ENCODE measurements around the gene ITPR3.

Gene ITPR3

DNA sequence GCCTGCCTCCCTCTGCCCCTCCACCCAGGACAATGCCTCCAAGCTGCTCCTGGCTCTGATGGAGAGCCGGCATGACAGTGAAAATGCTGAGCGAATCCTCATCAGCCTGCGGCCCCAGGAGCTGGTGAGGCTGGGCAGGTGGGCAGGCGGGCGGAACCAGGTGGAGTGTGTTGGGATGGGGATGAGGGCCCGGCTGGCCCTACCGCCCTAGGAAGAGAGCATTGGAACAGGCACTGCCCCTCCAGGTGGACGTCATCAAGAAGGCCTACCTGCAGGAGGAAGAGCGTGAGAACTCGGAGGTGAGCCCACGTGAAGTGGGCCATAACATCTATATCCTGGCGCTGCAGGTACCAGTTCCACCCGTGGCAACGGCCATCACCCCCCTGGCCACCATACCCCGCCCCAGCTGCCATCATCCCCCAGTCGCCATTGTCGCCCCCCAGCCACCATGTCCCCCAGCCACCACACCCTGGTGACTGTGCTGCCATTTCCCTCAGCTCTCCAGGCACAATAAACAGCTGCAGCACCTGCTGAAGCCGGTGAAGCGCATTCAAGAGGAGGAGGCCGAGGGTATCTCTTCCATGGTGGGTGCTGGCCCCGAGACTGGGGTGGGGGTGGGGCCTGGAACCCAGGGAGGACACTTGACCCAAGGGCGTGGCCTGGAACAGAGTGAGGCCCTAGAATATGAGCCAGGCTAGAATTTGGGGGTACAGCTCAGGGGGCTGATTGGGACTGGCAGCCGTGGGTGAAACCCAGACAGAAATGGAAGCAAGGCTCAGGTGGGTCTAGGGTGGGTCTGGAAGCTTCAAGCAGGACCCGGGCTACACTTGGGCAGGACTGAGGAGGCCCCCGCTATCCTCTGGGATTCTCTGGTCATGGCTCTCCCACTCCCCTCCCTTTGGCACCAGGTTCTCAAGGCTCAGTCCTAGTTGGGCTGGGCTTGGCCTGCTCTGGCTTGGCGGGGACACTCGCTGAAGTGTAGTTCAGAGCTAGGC is 66.2 kb downstream of the ITPR3 start:
- DNase-seq (ENCODE audit: low spot score), result no peak

GRCh38 chr6:33688006-33688405 is 66.9 kb downstream of the ITPR3 start:
- DNase-seq (ENCODE audit: low spot score), result no peak

GRCh38 chr6:33688451-33689147 is 67.5 kb downstream of the ITPR3 start:
- no peak for DNase-seq (ENCODE audit: low spot score)

DNA sequence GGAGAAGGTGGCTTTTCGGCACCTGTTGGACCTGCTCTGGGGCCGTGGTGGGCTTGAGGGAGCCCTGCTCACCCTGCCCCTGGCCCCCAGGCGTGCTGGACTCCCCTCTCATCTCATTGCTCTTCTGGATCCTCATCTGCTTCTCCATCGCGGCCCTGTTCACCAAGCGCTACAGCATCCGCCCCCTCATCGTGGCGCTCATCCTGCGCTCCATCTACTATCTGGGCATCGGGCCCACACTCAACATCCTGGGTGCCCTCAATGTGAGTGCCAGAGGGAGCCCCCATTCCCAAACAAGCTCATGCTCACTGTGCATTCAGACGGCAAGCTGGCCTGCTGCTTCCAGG is 68.0 kb downstream of the ITPR3 start:
- DNase-seq (ENCODE audit: low spot score), result no peak

DNA sequence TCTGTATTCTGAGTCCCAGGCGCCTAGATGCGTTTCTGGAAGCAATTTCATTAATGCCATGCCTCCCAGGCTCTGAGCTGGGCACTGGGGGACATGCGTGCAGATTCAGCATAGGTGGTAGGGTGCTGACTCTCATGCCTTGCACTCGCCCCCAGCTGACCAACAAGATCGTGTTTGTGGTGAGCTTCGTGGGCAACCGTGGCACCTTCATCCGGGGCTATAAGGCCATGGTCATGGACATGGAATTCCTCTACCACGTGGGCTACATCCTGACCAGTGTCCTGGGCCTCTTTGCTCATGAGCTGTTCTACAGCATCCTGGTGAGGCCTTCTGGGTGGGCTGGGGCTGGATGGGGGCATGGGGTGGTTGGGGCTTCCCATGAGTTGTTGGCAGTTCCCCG is 68.8 kb downstream of the ITPR3 start:
- no peak for DNase-seq (ENCODE audit: low spot score)

GRCh38 chr6:33690766-33691165 is 69.6 kb downstream of the ITPR3 start:
- DNase-seq (ENCODE audit: low spot score), result no peak

DNA sequence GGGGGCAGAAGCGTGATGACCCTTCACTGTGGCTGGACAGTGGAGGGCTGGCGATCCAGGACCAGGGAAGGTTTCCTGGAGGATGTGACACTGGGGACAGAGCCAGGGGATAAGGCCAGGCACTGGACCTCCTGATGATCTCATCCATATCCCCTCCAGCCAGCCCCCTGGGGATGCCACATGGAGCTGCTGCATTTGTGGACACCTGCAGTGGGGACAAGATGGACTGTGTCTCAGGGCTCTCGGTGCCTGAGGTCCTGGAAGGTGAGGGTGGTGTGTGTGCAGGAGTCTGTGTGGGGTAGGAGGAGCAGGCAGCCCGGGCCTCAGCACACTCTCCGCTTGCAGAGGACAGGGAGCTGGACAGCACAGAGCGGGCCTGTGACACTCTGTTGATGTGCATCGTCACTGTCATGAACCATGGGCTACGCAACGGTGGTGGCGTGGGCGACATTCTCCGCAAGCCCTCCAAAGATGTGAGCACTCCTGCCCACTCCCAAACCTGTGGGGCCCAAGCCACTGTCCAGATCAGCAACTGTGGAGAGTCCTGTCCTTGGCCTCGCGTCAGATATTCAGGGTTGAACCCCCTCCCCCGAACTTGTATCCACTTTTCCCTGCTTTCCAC is 70.4 kb downstream of the ITPR3 start:
- DNase-seq (ENCODE audit: low spot score), result no peak

GRCh38 chr6:33692078-33692759 is 71.1 kb downstream of the ITPR3 start:
- DNase-seq (ENCODE audit: low spot score), result peak; percentile 17

DNA sequence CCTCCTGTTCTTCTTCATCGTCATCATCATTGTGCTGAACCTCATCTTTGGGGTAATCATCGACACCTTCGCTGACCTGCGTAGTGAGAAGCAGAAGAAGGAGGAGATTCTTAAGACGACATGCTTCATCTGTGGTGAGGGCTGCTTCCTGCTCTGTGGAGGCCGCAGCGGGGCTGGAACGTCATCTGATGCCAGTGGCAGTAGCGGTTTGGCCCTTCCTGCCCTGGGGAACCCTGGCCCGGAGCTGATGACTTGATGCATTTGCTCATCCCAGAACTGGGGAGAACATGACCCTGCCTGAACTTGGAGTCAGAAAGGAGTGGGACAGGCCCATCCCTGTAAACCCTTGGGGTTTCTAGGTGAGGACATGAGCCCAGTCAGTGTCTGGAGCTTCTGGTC is 71.6 kb downstream of the ITPR3 start:
- peak; percentile 87 for DNase-seq (ENCODE audit: low spot score)

GRCh38 chr6:33693186-33694105 is 72.3 kb downstream of the ITPR3 start:
- no peak for DNase-seq (ENCODE audit: low spot score)

- DNase-seq (ENCODE audit: low spot score), result peak; percentile 72
Measured at GRCh38 chr6:33694401-33694931, 73.3 kb downstream of the ITPR3 start.

DNA sequence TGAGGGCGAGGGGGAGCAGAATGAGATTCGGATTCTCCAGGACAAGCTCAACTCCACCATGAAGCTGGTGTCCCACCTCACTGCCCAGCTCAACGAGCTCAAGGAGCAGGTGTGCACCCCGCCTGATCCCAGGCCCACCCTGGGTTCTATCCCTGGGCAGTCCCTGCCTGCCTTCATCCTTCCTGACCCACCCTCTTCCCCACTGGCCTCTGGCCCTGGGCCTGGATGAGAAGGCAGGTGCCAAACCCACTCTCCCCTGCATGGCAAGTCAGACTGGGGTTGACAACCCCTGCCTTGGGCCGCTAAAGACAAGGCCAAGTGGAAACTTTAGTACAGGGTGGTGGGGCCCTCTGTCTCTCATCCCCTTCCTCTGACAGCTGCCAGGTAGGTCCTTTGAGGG is 73.9 kb downstream of the ITPR3 start:
- no peak for DNase-seq (ENCODE audit: low spot score)

- peak; percentile 39 for DNase-seq (ENCODE audit: low spot score)
Measured at GRCh38 chr6:33695451-33695887, 74.3 kb downstream of the ITPR3 start.

GRCh38 chr6:33696076-33696475 is 75.0 kb downstream of the ITPR3 start:
- no peak for DNase-seq (ENCODE audit: low spot score)

GRCh38 chr6:33696548-33697518 is 75.7 kb downstream of the ITPR3 start:
- peak; percentile 44 for DNase-seq (ENCODE audit: low spot score)

- DNase-seq (ENCODE audit: low spot score), result no peak
Measured at GRCh38 chr6:33697845-33698244, 76.7 kb downstream of the ITPR3 start.

DNA sequence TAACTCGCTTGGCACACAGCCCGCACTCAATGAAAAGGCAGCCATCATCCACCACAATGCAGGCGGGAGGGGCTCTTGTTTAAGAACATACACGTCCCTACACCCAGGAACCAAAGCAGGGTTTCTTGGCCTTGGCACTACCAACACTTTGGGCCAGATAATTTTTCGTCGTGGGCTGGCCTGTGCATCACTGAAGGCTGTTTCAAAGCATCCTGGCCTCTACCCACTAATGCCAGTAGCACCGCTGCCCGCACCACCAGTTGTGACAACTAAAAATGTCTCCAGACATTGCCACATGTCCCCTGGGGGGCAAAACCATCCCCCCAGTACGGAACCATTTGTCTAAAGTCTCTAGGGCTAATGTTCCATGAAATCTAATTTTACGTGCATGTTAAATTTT is 77.4 kb downstream of the ITPR3 start:
- no peak for DNase-seq (ENCODE audit: low spot score)

- no peak for DNase-seq (ENCODE audit: low spot score)
Measured at GRCh38 chr6:33699131-33699530, 78.0 kb downstream of the ITPR3 start.

GRCh38 chr6:33699739-33700138 is 78.6 kb downstream of the ITPR3 start:
- DNase-seq (ENCODE audit: low spot score), result no peak
